Measurements from ENCODE around the gene KRT14. TPM values are rescaled to one million over a fixed set of nuclear protein-coding genes. Genes with fewer than 3 reads are reported as not detected.

KRT14 gene
- total RNA-seq, 1 experiment from 2014 or later, result not detected

DNA sequence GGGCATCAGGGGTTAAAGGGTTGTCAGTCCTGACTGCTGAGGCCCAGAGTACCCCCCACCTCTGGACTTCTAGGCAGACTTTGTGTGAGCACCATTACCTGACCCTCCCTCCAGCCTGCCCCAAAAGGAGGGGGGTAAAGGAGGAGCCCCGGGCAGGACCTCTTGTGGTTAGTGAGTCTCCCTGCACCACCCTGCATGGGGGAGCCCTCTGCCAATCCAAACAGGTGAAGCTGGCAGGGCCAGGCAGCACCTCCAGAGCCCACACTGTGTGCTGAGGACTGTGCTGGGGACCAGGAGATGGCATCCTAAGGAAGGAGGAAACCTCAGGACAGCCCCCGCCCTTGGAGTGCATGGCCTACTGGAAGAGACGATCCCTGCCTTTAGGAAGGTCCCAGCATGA is 2.6 kb upstream of the KRT14 start:
- BruUV-seq (replicated peaks), result no TSS peak
- no peak for TF ChIP-seq POLR2AphosphoS5 (IDR thresholded peaks at IDR 0.05; ENCODE audit: low read depth, low read length)
- no peak for TF ChIP-seq SIN3A (IDR thresholded peaks at IDR 0.05; ENCODE audit: borderline replicate concordance, insufficient read depth, low read depth, low read length)
- TF ChIP-seq, protein P1, sequence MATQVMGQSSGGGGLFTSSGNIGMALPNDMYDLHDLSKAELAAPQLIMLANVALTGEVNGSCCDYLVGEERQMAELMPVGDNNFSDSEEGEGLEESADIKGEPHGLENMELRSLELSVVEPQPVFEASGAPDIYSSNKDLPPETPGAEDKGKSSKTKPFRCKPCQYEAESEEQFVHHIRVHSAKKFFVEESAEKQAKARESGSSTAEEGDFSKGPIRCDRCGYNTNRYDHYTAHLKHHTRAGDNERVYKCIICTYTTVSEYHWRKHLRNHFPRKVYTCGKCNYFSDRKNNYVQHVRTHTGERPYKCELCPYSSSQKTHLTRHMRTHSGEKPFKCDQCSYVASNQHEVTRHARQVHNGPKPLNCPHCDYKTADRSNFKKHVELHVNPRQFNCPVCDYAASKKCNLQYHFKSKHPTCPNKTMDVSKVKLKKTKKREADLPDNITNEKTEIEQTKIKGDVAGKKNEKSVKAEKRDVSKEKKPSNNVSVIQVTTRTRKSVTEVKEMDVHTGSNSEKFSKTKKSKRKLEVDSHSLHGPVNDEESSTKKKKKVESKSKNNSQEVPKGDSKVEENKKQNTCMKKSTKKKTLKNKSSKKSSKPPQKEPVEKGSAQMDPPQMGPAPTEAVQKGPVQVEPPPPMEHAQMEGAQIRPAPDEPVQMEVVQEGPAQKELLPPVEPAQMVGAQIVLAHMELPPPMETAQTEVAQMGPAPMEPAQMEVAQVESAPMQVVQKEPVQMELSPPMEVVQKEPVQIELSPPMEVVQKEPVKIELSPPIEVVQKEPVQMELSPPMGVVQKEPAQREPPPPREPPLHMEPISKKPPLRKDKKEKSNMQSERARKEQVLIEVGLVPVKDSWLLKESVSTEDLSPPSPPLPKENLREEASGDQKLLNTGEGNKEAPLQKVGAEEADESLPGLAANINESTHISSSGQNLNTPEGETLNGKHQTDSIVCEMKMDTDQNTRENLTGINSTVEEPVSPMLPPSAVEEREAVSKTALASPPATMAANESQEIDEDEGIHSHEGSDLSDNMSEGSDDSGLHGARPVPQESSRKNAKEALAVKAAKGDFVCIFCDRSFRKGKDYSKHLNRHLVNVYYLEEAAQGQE (IDR thresholded peaks at IDR 0.05; ENCODE audit: insufficient read depth in 1 of 2, low read depth in 2 of 2, low read length in 1 of 2), result no peak
- TF ChIP-seq TCF7L2 (IDR thresholded peaks at IDR 0.05; ENCODE audit: low read depth, low read length), result no peak
- TF ChIP-seq, protein P2, sequence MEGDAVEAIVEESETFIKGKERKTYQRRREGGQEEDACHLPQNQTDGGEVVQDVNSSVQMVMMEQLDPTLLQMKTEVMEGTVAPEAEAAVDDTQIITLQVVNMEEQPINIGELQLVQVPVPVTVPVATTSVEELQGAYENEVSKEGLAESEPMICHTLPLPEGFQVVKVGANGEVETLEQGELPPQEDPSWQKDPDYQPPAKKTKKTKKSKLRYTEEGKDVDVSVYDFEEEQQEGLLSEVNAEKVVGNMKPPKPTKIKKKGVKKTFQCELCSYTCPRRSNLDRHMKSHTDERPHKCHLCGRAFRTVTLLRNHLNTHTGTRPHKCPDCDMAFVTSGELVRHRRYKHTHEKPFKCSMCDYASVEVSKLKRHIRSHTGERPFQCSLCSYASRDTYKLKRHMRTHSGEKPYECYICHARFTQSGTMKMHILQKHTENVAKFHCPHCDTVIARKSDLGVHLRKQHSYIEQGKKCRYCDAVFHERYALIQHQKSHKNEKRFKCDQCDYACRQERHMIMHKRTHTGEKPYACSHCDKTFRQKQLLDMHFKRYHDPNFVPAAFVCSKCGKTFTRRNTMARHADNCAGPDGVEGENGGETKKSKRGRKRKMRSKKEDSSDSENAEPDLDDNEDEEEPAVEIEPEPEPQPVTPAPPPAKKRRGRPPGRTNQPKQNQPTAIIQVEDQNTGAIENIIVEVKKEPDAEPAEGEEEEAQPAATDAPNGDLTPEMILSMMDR (IDR thresholded peaks at IDR 0.05), result no peak
- no peak overlapping the region for H3K4me3 ChIP-seq (ENCODE audit: low read depth in 2 of 2, low read length in 2 of 2)
- ATAC-seq, result no peak
- no peaks in the 10 kb centered on the region for H3K27me3 ChIP-seq (ENCODE audit: control insufficient read depth, insufficient read depth, low read length)
- intact Hi-C loops (cut with micrococcal nuclease; ENCODE audit: unreplicated experiment) (no loop called here), in situ Hi-C loops (cut with HindIII; ENCODE audit: low pct_unique_long_range_greater_than_20kb, low sequenced_read_pairs) (no loop called here)
- no peaks in the 10 kb centered on the region for H3K9me3 ChIP-seq (ENCODE audit: control insufficient read depth, insufficient read depth, low read depth, low read length)
- H3K27ac ChIP-seq (ENCODE audit: low read length), result no peak overlapping the region
- ChIA-PET CTCF (interaction anchor here (0.6 kb wide), 1 partner anchor 64 kb away, joined by 7 read pairs; no protein-coding TSS in a partner anchor), POLR2A (no interaction called here)
- no peak for DNase-seq (ENCODE audit: low read depth, low spot score)
- H3K36me3 ChIP-seq (ENCODE audit: control insufficient read depth, insufficient read depth, low read length), result no peaks in the 10 kb centered on the region
- H3K4me1 ChIP-seq (ENCODE audit: control insufficient read depth, insufficient read depth, low read length), result no peaks in the 10 kb centered on the region

DNA sequence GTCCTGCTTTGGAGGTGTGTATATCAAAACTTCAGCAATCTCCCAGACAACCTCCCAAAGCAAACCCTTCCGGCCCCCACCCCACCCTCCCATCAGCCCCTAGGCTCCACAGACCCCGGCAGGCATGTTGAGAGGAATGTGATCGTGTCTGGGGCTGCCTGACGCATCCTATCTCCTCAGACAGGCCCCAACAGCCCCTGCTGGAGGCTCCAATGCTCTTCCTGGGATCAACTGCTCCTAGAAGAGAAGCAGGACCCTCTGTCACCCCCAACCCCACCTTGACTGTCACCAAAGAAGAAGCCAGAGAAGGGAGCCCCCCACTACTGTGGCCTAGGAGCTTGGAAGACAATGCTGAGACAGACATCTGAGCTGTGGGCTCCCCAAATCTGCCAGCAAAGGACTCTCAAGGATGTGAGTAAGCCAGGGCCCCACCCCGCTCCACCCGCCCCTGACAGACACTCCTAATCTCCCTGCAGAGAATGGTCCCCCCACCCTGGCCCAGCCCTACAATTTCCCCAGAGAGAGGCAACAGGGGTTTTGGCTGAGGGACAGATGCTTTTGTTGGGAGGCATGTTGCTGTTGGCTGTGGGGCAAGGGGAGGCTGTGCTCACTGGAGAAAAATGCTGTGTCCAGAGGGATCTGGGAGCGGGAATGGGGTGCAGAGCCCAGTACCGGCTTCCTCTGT is 1.6 kb upstream of the KRT14 start:
- no TSS peak for BruUV-seq (replicated peaks)
- Histone ChIP-seq H3K27ac (ENCODE audit: low read length) (no peak overlapping the region), H3K4me3 (ENCODE audit: low read depth in 2 of 2, low read length in 2 of 2) (no peak overlapping the region), H3K9me3 (ENCODE audit: control insufficient read depth, insufficient read depth, low read depth, low read length) (no peaks in the 10 kb centered on the region), H3K4me1 (ENCODE audit: control insufficient read depth, insufficient read depth, low read length) (no peaks in the 10 kb centered on the region), H3K27me3 (ENCODE audit: control insufficient read depth, insufficient read depth, low read length) (no peaks in the 10 kb centered on the region), H3K36me3 (ENCODE audit: control insufficient read depth, insufficient read depth, low read length) (no peaks in the 10 kb centered on the region)
- in situ Hi-C loops (cut with HindIII; ENCODE audit: low pct_unique_long_range_greater_than_20kb, low sequenced_read_pairs) (no loop called here), intact Hi-C loops (cut with micrococcal nuclease; ENCODE audit: unreplicated experiment) (no loop called here)
- ATAC-seq (no peak), DNase-seq (ENCODE audit: low read depth, low spot score) (no peak)
- TF ChIP-seq, protein P1 (IDR thresholded peaks at IDR 0.05; ENCODE audit: insufficient read depth in 1 of 2, low read depth in 2 of 2, low read length in 1 of 2), result no peak
- TF ChIP-seq POLR2AphosphoS5 (IDR thresholded peaks at IDR 0.05; ENCODE audit: low read depth, low read length) (no peak), TCF7L2 (IDR thresholded peaks at IDR 0.05; ENCODE audit: low read depth, low read length) (no peak), SIN3A (IDR thresholded peaks at IDR 0.05; ENCODE audit: borderline replicate concordance, insufficient read depth, low read depth, low read length) (no peak)
- TF ChIP-seq, protein P2 (IDR thresholded peaks at IDR 0.05), result no peak
- ChIA-PET CTCF (interaction anchor here (0.6 kb wide), 1 partner anchor 63 kb away, joined by 7 read pairs; no protein-coding TSS in a partner anchor), POLR2A (no interaction called here)

Measured in Panc1 (cell line).